Fibroblast of mammary gland (primary cell): Measurements from ENCODE around the gene SH3RF3.

ENCODE experiments used
- DNase-seq: peaks from one replicate; pipeline ENCODE4 v3.0.0-alpha.2; 2010; ENCODE audit warnings: low read depth
- H3K4me3 ChIP-seq: 2 replicates; pipeline ENCODE4 v1.5.1; 2011; ENCODE audit warnings: low read depth, mild to moderate bottlenecking, low read length, moderate library complexity; ENCODE audit not compliant: control insufficient read depth
- CTCF ChIP-seq: conservative IDR thresholded peaks from 2 replicates; pipeline ENCODE4 v1.5.1; 2011; ENCODE audit warnings: low read depth, low read length, inconsistent platforms; ENCODE audit not compliant: control insufficient read depth, insufficient read depth

The SH3RF3 gene

DNA sequence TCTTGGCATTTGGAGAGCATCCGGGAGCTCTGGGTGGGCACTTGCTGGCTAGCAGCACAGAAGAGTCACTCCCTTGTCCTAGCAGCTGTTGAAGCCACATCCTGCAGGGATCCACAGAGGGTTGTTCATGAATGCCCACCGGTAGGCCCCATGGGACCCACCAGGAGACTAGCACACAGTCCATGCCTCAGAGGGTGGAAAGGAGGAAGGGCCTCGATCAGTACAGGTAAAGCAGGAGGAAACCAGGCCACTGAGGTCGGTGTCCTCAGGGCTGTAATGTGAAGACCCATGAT is 279.0 kb downstream of the SH3RF3 start:
- DNase-seq, result no peak
- no peak for TF ChIP-seq CTCF
- no peak overlapping the region for H3K4me3 ChIP-seq

GRCh38 chr2:109409321-109410038 is 280.5 kb downstream of the SH3RF3 start:
- TF ChIP-seq CTCF, result no peak
- no peak for DNase-seq
- no peak overlapping the region for H3K4me3 ChIP-seq

- peak; percentile 64 for DNase-seq
- TF ChIP-seq CTCF, result no peak
- H3K4me3 ChIP-seq, result no peak overlapping the region
Measured at GRCh38 chr2:109410039-109410815, 281.2 kb downstream of the SH3RF3 start.

- TF ChIP-seq CTCF, result no peak
- H3K4me3 ChIP-seq, result no peak overlapping the region
- DNase-seq, result no peak
Measured at GRCh38 chr2:109411640-109412325, 282.8 kb downstream of the SH3RF3 start.

DNA sequence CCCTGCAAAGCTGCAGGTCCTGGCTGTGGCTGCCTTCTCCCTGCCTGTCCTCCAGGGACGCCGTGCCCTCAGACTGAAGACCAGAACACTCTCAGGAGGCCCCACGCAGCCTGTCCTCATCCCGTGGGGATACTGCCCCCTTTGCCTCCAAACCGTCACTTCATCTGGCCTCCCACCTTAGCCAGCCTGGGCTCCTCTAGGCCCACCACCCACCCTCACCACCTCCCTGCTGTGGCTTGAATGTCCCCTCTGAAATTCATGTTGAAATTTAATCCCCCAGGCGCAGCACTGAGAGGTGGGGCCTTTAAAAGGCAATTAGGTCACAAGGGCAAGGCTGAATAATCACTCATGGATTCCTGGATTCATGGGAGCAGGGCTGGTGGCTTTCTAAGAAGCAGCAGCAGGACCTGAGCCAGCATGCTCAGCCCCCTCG is 286.6 kb downstream of the SH3RF3 start:
- TF ChIP-seq CTCF, result no peak
- no peak for DNase-seq
- no peak overlapping the region for H3K4me3 ChIP-seq

DNA sequence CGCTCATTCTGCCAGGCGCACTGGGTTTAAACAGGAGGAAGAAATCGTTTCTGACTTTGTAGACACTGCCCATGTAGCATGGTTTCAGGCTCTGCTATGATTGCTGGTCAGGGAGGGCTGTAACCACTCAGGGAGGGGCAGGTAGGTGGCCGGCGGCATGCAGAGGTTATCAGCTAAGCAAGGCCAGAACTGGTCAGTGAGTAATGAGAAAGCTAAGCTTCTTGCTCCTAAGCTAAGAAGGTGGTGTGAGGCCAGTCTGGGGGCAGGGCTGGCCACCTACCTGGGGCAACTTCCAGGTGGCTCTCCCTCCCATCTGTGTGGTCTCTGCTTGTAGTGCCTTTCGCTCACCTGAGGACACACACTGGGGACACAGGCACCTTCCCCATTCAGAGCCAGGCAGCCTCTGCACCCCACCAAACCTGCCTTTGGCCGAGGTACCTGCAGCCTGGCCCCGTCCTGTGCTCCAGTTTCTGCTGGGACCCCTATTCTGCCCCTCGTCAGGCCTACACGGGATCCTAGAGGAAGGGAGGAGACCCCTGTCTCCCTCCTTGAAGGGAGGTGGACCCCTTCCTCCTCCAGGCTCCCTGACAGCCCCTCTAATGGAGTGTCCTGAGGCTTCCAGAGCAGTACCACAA is 288.8 kb downstream of the SH3RF3 start:
- no peak for TF ChIP-seq CTCF
- H3K4me3 ChIP-seq, result no peak overlapping the region
- DNase-seq, result no peak
